WERI-Rb-1 (cell line): ENCODE measurements around the gene TTC7B.

Source experiments
- DNase-seq: peaks from one replicate; pipeline ENCODE4 v3.0.0-alpha.2; 2020
- H3K27ac ChIP-seq: fragments of 250-450 bp; sonication (Bioruptor Pico); 2 replicates; pipeline ENCODE4 v1.5.1; 2020; ENCODE audit warnings: mild to moderate bottlenecking, moderate library complexity
- H3K27me3 ChIP-seq: fragments of 250-450 bp; sonication (Bioruptor Pico); 2 replicates; pipeline ENCODE4 v1.5.1; 2021; ENCODE audit warnings: mild to moderate bottlenecking, low read depth, moderate library complexity; ENCODE audit not compliant: insufficient read depth, severe bottlenecking
- H3K36me3 ChIP-seq: fragments of 250-450 bp; sonication (Bioruptor Pico); 2 replicates; pipeline ENCODE4 v1.5.1; 2020; ENCODE audit warnings: mild to moderate bottlenecking, moderate library complexity
- H3K4me3 ChIP-seq: 2 replicates; pipeline ENCODE4 v1.5.1; 2011; ENCODE audit warnings: low read depth, mild to moderate bottlenecking, control low read depth, low read length
- H3K9me3 ChIP-seq: fragments of 250-450 bp; sonication (Bioruptor Pico); 2 replicates; pipeline ENCODE4 v1.5.1; 2021; ENCODE audit warnings: mild to moderate bottlenecking, moderate library complexity; ENCODE audit not compliant: severe bottlenecking
- TF ChIP-seq, protein P1 (sequence below): IDR thresholded peaks from 2 replicates; pipeline ENCODE4 v1.5.1; 2011; ENCODE audit warnings: low read depth, mild to moderate bottlenecking, control low read depth, inconsistent platforms, low read length

The TTC7B gene

DNA sequence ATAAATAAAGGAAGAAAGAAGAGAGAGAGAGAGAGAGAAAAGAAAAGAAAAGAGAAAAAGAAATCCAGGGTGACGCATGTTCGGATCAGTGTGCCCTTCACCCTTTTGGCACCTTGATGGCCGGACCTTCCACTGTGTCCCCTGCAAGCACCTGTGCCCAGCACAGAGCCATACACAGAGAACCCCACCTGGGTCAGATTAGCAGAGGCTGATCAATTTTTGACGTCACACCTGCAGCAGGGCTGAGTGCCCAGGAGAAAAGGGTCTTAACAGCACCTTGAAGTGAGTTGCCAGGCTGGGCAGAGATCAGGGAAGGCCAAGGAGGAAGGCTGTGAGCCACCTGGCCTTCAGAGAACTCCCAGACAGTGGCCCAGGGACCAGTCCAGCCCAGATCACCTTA lies 305.0 kb downstream of the TTC7B start:
- no peaks in the 10 kb centered on the region for H3K36me3 ChIP-seq
- TF ChIP-seq, protein P1, sequence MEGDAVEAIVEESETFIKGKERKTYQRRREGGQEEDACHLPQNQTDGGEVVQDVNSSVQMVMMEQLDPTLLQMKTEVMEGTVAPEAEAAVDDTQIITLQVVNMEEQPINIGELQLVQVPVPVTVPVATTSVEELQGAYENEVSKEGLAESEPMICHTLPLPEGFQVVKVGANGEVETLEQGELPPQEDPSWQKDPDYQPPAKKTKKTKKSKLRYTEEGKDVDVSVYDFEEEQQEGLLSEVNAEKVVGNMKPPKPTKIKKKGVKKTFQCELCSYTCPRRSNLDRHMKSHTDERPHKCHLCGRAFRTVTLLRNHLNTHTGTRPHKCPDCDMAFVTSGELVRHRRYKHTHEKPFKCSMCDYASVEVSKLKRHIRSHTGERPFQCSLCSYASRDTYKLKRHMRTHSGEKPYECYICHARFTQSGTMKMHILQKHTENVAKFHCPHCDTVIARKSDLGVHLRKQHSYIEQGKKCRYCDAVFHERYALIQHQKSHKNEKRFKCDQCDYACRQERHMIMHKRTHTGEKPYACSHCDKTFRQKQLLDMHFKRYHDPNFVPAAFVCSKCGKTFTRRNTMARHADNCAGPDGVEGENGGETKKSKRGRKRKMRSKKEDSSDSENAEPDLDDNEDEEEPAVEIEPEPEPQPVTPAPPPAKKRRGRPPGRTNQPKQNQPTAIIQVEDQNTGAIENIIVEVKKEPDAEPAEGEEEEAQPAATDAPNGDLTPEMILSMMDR, result no peak
- no peaks in the 10 kb centered on the region for H3K27me3 ChIP-seq
- H3K9me3 ChIP-seq, result no peaks in the 10 kb centered on the region
- DNase-seq, result no peak
- H3K4me3 ChIP-seq, result no peak overlapping the region
- H3K27ac ChIP-seq, result peak overlapping the region; percentile 83

DNA sequence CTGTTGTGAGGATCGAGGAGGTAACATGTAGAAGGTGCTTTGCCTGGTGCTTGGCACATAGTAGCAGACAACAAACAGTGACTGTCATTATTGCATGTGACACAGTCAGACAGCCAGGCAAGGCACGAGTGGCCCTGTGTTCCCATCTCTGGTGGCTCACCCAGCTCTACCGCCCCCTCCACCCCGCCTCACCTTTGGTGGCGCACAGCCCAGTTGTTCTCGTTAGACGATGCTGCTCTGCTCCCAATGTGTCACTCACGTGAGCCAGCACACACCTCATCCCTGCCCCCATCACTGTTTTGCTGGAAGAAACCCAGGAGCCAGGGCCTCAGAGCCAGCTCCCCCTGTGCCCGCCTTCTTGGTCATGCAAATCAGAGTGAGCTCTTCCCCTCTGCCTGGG lies 306.1 kb downstream of the TTC7B start:
- H3K9me3 ChIP-seq, result no peaks in the 10 kb centered on the region
- H3K27me3 ChIP-seq, result no peaks in the 10 kb centered on the region
- TF ChIP-seq, protein P1, result no peak
- H3K4me3 ChIP-seq, result no peak overlapping the region
- H3K27ac ChIP-seq, result no peak overlapping the region
- DNase-seq, result no peak
- H3K36me3 ChIP-seq, result no peaks in the 10 kb centered on the region

DNA sequence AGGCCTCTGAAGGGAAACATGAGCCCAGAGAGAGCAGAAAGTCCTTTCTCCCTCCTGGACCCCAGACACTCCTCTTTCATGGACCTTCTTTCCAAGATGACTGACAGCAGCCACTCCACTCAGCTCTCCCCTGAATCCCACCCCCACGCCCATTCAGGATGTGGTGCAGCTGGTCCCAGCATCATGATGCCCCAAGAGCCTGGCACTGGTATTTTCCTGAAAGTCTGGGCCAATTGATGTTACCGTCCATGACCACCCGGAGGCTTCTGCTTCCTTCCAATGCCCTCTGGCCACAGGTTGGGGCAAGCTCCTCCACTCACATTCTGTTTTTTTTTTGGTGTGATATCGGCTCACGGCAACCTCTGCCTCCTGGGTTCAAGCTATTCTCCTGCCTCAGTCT lies 306.8 kb downstream of the TTC7B start:
- H3K36me3 ChIP-seq, result no peaks in the 10 kb centered on the region
- TF ChIP-seq, protein P1, result 0 out of 2 replicates have a peak, but pooled peaks have one; percentile 15
- H3K9me3 ChIP-seq, result no peaks in the 10 kb centered on the region
- no peaks in the 10 kb centered on the region for H3K27me3 ChIP-seq
- no peak overlapping the region for H3K4me3 ChIP-seq
- H3K27ac ChIP-seq, result no peak overlapping the region
- no peak for DNase-seq

DNA sequence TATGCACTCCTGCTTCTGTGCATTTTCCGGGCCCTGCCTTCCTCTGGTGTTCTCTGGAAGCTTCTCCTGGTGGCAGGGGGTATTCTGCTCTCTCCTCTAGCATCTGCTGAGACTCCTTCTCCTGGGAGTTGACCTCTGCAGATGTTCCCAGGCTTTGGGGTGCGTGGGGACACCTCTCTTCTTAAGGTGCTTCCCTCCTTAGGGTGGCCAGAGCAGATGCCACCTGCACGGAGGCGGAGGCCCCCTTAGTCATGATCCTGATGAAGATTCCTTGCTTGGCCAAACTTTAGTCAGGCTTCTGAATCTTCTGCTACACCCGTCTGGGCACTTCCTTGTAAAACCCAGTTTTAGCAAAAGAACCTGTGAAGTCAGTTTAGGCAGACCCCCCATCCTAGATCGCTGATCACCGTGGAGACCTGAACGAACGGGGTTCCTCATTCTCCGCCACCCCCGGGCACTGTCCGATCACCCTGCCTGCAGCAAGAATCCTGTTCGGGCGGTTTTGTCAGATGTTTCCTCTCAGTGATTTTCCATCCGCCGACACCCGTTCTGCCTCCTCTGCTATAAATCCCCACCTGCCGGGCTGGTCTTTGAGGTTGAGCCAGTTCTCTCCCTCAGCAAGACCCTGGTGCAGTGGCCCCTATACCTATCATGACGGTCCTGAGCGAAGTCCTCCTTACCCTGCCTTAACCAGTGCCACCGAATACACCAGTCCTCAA lies 307.5 kb downstream of the TTC7B start:
- no peak overlapping the region for H3K27ac ChIP-seq
- no peaks in the 10 kb centered on the region for H3K36me3 ChIP-seq
- DNase-seq, result no peak
- no peak overlapping the region for H3K4me3 ChIP-seq
- H3K27me3 ChIP-seq, result no peaks in the 10 kb centered on the region
- TF ChIP-seq, protein P1, result no peak
- H3K9me3 ChIP-seq, result no peaks in the 10 kb centered on the region

DNA sequence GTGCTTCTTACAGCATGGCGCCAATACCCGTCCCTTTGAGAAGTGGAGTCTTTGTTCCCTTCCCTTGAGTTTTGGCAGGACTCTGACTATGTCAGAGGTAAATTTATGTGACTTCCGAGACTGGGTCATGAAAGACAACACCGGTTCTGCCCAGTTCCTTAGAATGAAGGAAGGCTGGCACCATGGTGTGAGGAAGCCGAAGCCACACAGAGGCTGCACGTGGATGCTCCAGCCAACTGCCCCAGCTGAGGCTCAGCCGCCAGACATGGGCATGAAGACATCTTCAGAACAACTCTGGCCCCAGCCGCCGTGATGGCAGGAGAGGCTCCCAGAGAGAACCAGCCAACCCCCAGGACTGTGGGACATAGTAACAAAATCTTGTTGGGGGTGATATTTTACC lies 308.2 kb downstream of the TTC7B start:
- Histone ChIP-seq H3K27me3 (no peaks in the 10 kb centered on the region), H3K36me3 (no peaks in the 10 kb centered on the region), H3K9me3 (no peaks in the 10 kb centered on the region), H3K27ac (no peak overlapping the region), H3K4me3 (no peak overlapping the region)
- no peak for DNase-seq
- TF ChIP-seq, protein P1, result no peak

GRCh38 chr14:90507428-90507827 lies 308.8 kb downstream of the TTC7B start:
- TF ChIP-seq, protein P1, result no peak
- no peaks in the 10 kb centered on the region for H3K36me3 ChIP-seq
- H3K27ac ChIP-seq, result no peak overlapping the region

More at GRCh38 chr14:90507428-90507827, 308.8 kb downstream of the TTC7B start:
- no peak for DNase-seq
- Histone ChIP-seq H3K27me3 (no peaks in the 10 kb centered on the region), H3K9me3 (no peaks in the 10 kb centered on the region), H3K4me3 (no peak overlapping the region)
